A549 (cell line): ENCODE data around the gene CCSER1. TPM values are rescaled to one million over a fixed set of nuclear protein-coding genes. Genes with fewer than 3 reads are reported as not detected.

Experiments
- ATAC-seq, 2 experiments: fragments of 200-7000 bp in 1 of 2; fragments of >200 bp in 1 of 2; cut with Nextera tagmentation in 1 of 2; cut with Tn5 transposase in 1 of 2; 3 replicates each; pipeline versions ENCODE4 v1.8.0 to v1.9.1; 2018 to 2020; ENCODE audit warnings: mild to moderate bottlenecking in 1 of 2, moderate library complexity in 1 of 2
- CTCF ChIA-PET: fragments of 300-600 bp; sonication (Branson Sonifier 250); formaldehyde crosslinking; extraction: SDS; loops from one replicate; lab custom pipeline; 2021; ENCODE audit warnings: antibody characterized with exemption, inconsistent platforms; lab: Yijun Ruan, JAX
- POLR2A ChIA-PET: fragments of 350-600 bp; formaldehyde crosslinking; extraction: SDS; loops from one replicate; lab custom pipeline; 2021; ENCODE audit warnings: antibody characterized with exemption, inconsistent platforms; lab: Yijun Ruan, JAX
- DNase-seq, 2 experiments: peaks; one replicate each; pipeline versions ENCODE4 v3.0.0 to v3.0.0-alpha.2; 2011 to 2016; ENCODE audit warnings: low read depth in 1 of 2, low spot score in 1 of 2
- FAIRE-seq: peaks from 2 replicates; lab custom pipeline; 2011; peaks lifted over from hg19 to GRCh38; lab: Jason Lieb, UNC
- H3K27ac ChIP-seq, 2 experiments: fragments of >200 bp; sonication (Bioruptor Twin); formaldehyde crosslinking; 3 replicates each; pipeline ENCODE4 v1.5.1; 2016 to 2017
- H3K4me1 ChIP-seq: fragments of >200 bp; sonication (Bioruptor Twin); formaldehyde crosslinking; 3 replicates; pipeline ENCODE4 v1.6.1; 2016
- H3K4me2 ChIP-seq: fragments of >200 bp; sonication (Bioruptor Twin); formaldehyde crosslinking; 3 replicates; pipeline ENCODE4 v1.6.1; 2016
- H3K4me3 ChIP-seq: fragments of >200 bp; sonication (Bioruptor Twin); formaldehyde crosslinking; 3 replicates; pipeline ENCODE4 v1.5.1; 2016
- H3K9me3 ChIP-seq: fragments of >200 bp; sonication (Bioruptor Twin); formaldehyde crosslinking; 3 replicates; pipeline ENCODE4 v1.6.1; 2016
- ATOH8 ChIP-seq: fragments of 250-450 bp; sonication (Bioruptor Pico); IDR thresholded peaks from 2 replicates; pipeline ENCODE4 v1.5.0; 2020; ENCODE audit warnings: low read depth, mild to moderate bottlenecking, moderate library complexity
- CEBPB ChIP-seq, 2 experiments: fragments of >200 bp in 1 of 2; sonication (Bioruptor Twin) in 1 of 2; formaldehyde crosslinking in 1 of 2; IDR thresholded peaks; 2 replicates each; pipeline ENCODE4 v1.6.1; 2012 to 2016
- CHD2 ChIP-seq: fragments of 150-350 bp; IDR thresholded peaks from 2 replicates; pipeline ENCODE4 v1.6.1; 2014; ENCODE audit warnings: low read length; ENCODE audit not compliant: partially characterized antibody
- CHD4 ChIP-seq: fragments of 200-600 bp; sonication (generic); IDR thresholded peaks from 2 replicates; pipeline ENCODE4 v1.6.1; 2016; ENCODE audit warnings: antibody characterized with exemption, mild to moderate bottlenecking, borderline replicate concordance
- CTCF ChIP-seq: fragments of >200 bp; sonication (Bioruptor Twin); formaldehyde crosslinking; IDR thresholded peaks from 3 replicates; pipeline ENCODE4 v1.5.1; 2016
- ESRRA ChIP-seq: fragments of 150-350 bp; IDR thresholded peaks from 2 replicates; pipeline ENCODE4 v1.6.1; 2014; ENCODE audit warnings: mild to moderate bottlenecking, low read length, borderline replicate concordance
- FOSB ChIP-seq: fragments of 250-450 bp; sonication (Bioruptor Pico); IDR thresholded peaks from 2 replicates; pipeline ENCODE4 v1.5.0; 2020; ENCODE audit warnings: mild to moderate bottlenecking, moderate library complexity
- FOSL2 ChIP-seq, 2 experiments: fragments of 450-650 bp in 1 of 2; fragments of >200 bp in 1 of 2; sonication (Bioruptor Twin) in 1 of 2; formaldehyde crosslinking; IDR thresholded peaks; 2 replicates each; pipeline versions ENCODE4 v1.5.0 to v1.6.1; 2016 to 2020; ENCODE audit warnings: mild to moderate bottlenecking in 1 of 2, moderate library complexity in 1 of 2
- HES2 ChIP-seq: fragments of >200 bp; sonication (Bioruptor Twin); formaldehyde crosslinking; IDR thresholded peaks from 2 replicates; pipeline ENCODE4 v1.6.1; 2016
- HMGXB4 ChIP-seq: fragments of 250-450 bp; sonication (Bioruptor Pico); IDR thresholded peaks from 2 replicates; pipeline ENCODE4 v1.5.0; 2021; ENCODE audit warnings: mild to moderate bottlenecking, moderate library complexity, borderline replicate concordance
- HOXB13 ChIP-seq: fragments of 250-450 bp; sonication (Bioruptor Pico); IDR thresholded peaks from 2 replicates; pipeline ENCODE4 v1.5.0; 2020; ENCODE audit warnings: low read depth, mild to moderate bottlenecking, moderate library complexity
- HOXB5 ChIP-seq: fragments of 250-450 bp; sonication (Bioruptor Pico); IDR thresholded peaks from 2 replicates; pipeline ENCODE4 v1.5.0; 2020; ENCODE audit warnings: mild to moderate bottlenecking, moderate library complexity
- KDM1A ChIP-seq: fragments of 200-600 bp; sonication (generic); IDR thresholded peaks from 2 replicates; pipeline ENCODE4 v1.6.1; 2016; ENCODE audit warnings: low read depth, mild to moderate bottlenecking
- MAZ ChIP-seq: fragments of 150-350 bp; IDR thresholded peaks from 2 replicates; pipeline ENCODE4 v1.6.1; 2014; ENCODE audit warnings: antibody characterized with exemption, low read depth, low read length, borderline replicate concordance
- NFE2L2 ChIP-seq: fragments of 150-350 bp; conservative IDR thresholded peaks from 2 replicates; pipeline ENCODE4 v1.6.1; 2014; ENCODE audit warnings: low read length
- NR3C1 ChIP-seq: fragments of >200 bp; sonication (Bioruptor Twin); formaldehyde crosslinking; IDR thresholded peaks from 3 replicates; pipeline ENCODE4 v1.6.1; 2017
- RAD21 ChIP-seq, 2 experiments: fragments of >200 bp in 1 of 2; sonication (Bioruptor Twin) in 1 of 2; formaldehyde crosslinking in 1 of 2; IDR thresholded peaks in 1 of 2; conservative IDR thresholded peaks in 1 of 2; 2 replicates in 1 of 2; 3 replicates in 1 of 2; pipeline ENCODE4 v1.6.1; 2012 to 2018; ENCODE audit warnings: inconsistent platforms in 1 of 2
- REST ChIP-seq: fragments of 200-600 bp; sonication (generic); IDR thresholded peaks from 2 replicates; pipeline ENCODE4 v1.6.1; 2016; ENCODE audit warnings: antibody characterized with exemption, mild to moderate bottlenecking, moderate library complexity
- RNF2 ChIP-seq: fragments of 200-600 bp; sonication (generic); IDR thresholded peaks from 2 replicates; pipeline ENCODE4 v1.6.1; 2016; ENCODE audit warnings: low read depth, mild to moderate bottlenecking, antibody characterized with exemption, moderate library complexity, borderline replicate concordance
- SMC3 ChIP-seq: fragments of >200 bp; sonication (Bioruptor Twin); formaldehyde crosslinking; IDR thresholded peaks from 3 replicates; pipeline ENCODE4 v1.6.1; 2018; ENCODE audit warnings: inconsistent platforms
- SREBF2 ChIP-seq: fragments of 450-650 bp; IDR thresholded peaks from 2 replicates; pipeline ENCODE4 v1.6.1; 2014; ENCODE audit warnings: mild to moderate bottlenecking, moderate library complexity
- TFCP2L1 ChIP-seq: fragments of 250-450 bp; sonication (Bioruptor Pico); IDR thresholded peaks from 2 replicates; pipeline ENCODE4 v1.5.0; 2021; ENCODE audit warnings: mild to moderate bottlenecking
- USF2 ChIP-seq: fragments of 450-650 bp; IDR thresholded peaks from 2 replicates; pipeline ENCODE4 v1.6.1; 2014; ENCODE audit warnings: antibody characterized with exemption
- ZC3H11A ChIP-seq: fragments of 450-650 bp; IDR thresholded peaks from 2 replicates; pipeline ENCODE4 v1.6.1; 2014; ENCODE audit warnings: antibody characterized with exemption, mild to moderate bottlenecking
- ZNF302 ChIP-seq: fragments of 250-450 bp; sonication (Bioruptor Pico); IDR thresholded peaks from 2 replicates; pipeline ENCODE4 v1.9.0; 2021; ENCODE audit warnings: inconsistent platforms, mild to moderate bottlenecking, moderate library complexity
- WGBS: methylation state at CpG from one replicate; pipeline ENCODE4 v1.1.6; 2017; ENCODE audit errors: missing lambda C conversion rate; 5-methylcytosine and 5-hydroxymethylcytosine counted together
- polyA plus RNA-seq, 4 experiments: library from polyadenylated mRNA; depleted of rRNA in 3 of 4; stranded (reverse); fragments of >200 nt; fragmentation: RNase III in 1 of 4; extraction: RNeasy Plus Mini Kit Qiagen cat#74134 plus additional on column Dnase treatment in 1 of 4; gene quantifications; 2 replicates in 3 of 4; 3 replicates in 1 of 4; pipeline ENCODE4 v1.2.3, GENCODE V29; 2011 to 2017

The CCSER1 gene
- polyA plus RNA-seq, 2 of the 4 experiments (the other 2 are of a cell fraction): 0.06 TPM; not detected in 1

- Histone ChIP-seq H3K9me3 (no peaks in the 10 kb centered on the region), H3K27ac (no peak overlapping the region), H3K4me2 (no peak overlapping the region; the same call in 2 of the 3 replicates), H3K4me3 (no peak overlapping the region), H3K4me1 (0 out of 3 replicates have a peak, but pooled peaks cover 3% of the 10 kb centered on the region)
- ChIA-PET POLR2A (no interaction called here), CTCF (no interaction called here)
- FAIRE-seq: no peak
- 46% methylated on average over 4 of the region's 4 CpGs for WGBS
- ATAC-seq: no peak
- TF ChIP-seq KDM1A (no peak), FOSB (CRISPR knock-in tag) (no peak), CTCF (no peak), HMGXB4 (CRISPR knock-in tag) (no peak), TFCP2L1 (CRISPR knock-in tag) (no peak), USF2 (no peak), SMC3 (no peak), RNF2 (no peak), NR3C1 (no peak), ZNF302 (CRISPR knock-in tag) (no peak), SREBF2 (no peak), FOSL2 (IDR thresholded peaks at IDR 0.05) (no peak), FOSL2 (CRISPR knock-in tag; IDR thresholded peaks at IDR 0.05) (no peak), HES2 (no peak), RAD21 (conservative IDR thresholded peaks at IDR 0.05 in 1 of 2, IDR thresholded peaks at IDR 0.05 in 1 of 2) (no peak), NFE2L2 (no peak)
- no peak for DNase-seq
These were observed 1.8 kb downstream of the CCSER1 start for GRCh38 chr4:90128961-90129495.

GRCh38 chr4:90130076-90130475 lies 2.9 kb downstream of the CCSER1 start:
- WGBS: 22% methylated on average over 5 of the region's 5 CpGs
- 0 out of 3 replicates have a peak, but pooled peaks cover 3% of the 10 kb centered on the region for H3K4me1 ChIP-seq
- no peak overlapping the region for H3K4me3 ChIP-seq
- FAIRE-seq (no peak), ATAC-seq (no peak), DNase-seq (no peak)
- CTCF ChIA-PET: no interaction called here
- H3K27ac ChIP-seq: no peak overlapping the region
- no peaks in the 10 kb centered on the region for H3K9me3 ChIP-seq
- TF ChIP-seq HOXB5 (CRISPR knock-in tag) (no peak), MAZ (no peak), NFE2L2 (no peak), ESRRA (no peak), ATOH8 (no peak), CHD2 (no peak), REST (no peak), NR3C1 (no peak), CHD4 (no peak), ZC3H11A (no peak), CEBPB (IDR thresholded peaks at IDR 0.05) (no peak), FOSB (CRISPR knock-in tag) (no peak), HOXB13 (CRISPR knock-in tag) (no peak), HES2 (no peak)
- POLR2A ChIA-PET: no interaction called here
- H3K4me2 ChIP-seq: no peak overlapping the region
